Measurements from ENCODE around the gene SLC44A3. TPM values are rescaled to one million over a fixed set of nuclear protein-coding genes. Genes with fewer than 3 reads are reported as not detected.

SLC44A3 gene
- total and polyA plus RNA-seq, 12 donors, result 4.2 to 26.2 (median 9.5) TPM

DNA sequence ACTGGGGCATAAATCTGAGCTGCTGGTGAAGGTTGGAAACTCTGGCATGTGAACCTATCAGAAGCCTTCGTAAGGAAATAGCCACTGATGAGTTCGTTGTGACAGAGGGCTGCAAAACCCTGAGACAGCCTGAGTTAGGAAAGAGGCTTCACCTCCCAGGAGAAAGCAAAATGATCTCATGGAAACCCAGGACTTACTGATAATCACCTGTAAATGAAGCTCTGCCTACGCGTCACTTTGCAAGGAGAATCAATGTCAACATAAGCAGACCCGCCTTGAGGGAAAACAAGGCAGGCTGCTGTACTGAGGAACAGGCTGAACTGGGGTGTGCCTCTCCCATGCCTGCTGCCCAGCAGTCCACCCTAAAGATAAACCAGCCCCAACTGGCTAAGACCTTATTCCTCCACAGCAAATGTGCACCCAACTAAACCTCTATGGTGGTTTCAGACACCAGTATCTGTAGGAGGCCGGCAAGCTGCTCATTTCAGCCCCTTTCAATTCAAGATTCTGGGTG lies 46.8 kb upstream of the SLC44A3 start:
- H3K9me3 ChIP-seq (replicated peaks in 1 of 3), result no peaks in the 10 kb centered on the region
- no peaks in the 10 kb centered on the region for H3K36me3 ChIP-seq (replicated peaks in 1 of 2)
- H3K4me1 ChIP-seq (replicated peaks in 1 of 2), result no peaks in the 10 kb centered on the region
- intact Hi-C loops (cut with DNase I), result no loop called here
- no peak overlapping the region for H3K4me3 ChIP-seq
- TF ChIP-seq POLR2A (IDR thresholded peaks at IDR 0.05), result no peak
- TF ChIP-seq, protein P1, sequence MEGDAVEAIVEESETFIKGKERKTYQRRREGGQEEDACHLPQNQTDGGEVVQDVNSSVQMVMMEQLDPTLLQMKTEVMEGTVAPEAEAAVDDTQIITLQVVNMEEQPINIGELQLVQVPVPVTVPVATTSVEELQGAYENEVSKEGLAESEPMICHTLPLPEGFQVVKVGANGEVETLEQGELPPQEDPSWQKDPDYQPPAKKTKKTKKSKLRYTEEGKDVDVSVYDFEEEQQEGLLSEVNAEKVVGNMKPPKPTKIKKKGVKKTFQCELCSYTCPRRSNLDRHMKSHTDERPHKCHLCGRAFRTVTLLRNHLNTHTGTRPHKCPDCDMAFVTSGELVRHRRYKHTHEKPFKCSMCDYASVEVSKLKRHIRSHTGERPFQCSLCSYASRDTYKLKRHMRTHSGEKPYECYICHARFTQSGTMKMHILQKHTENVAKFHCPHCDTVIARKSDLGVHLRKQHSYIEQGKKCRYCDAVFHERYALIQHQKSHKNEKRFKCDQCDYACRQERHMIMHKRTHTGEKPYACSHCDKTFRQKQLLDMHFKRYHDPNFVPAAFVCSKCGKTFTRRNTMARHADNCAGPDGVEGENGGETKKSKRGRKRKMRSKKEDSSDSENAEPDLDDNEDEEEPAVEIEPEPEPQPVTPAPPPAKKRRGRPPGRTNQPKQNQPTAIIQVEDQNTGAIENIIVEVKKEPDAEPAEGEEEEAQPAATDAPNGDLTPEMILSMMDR (IDR thresholded peaks at IDR 0.05), result no peak
- 76 to 90% (median 88%) methylated on average over 5 to 6 of the region's 6 CpGs for WGBS, 4 donors
- no peak overlapping the region for H3K27ac ChIP-seq
- no peak for DNase-seq
- H3K27me3 ChIP-seq, result no peaks in the 10 kb centered on the region

DNA sequence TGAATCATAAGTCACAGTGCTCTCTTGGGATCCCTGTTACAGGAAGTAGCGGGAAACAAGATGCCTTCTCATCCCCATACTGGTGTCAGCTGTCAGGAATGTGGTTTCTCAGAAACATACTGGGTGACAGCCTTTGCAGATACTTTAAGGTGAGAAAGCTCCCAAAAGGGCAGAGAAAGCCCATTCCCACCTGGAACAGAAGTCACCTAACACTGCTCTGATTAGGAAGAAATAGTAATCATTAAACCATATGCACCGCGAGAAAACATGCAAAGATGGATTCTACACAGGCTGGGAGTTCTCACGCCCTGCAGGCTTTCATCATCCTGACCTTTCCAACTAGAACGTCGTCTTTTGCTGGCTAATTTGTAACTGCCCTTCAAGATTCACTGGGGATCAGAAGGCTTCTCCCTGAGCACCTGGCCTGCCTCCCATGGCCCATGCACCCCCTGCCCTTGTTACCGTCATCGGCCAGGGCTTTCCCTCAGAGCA lies 46.2 kb upstream of the SLC44A3 start:
- intact Hi-C loops (cut with DNase I), result no loop called here
- Histone ChIP-seq H3K9me3 (replicated peaks in 1 of 3) (no peaks in the 10 kb centered on the region), H3K27ac (no peak overlapping the region), H3K36me3 (replicated peaks in 1 of 2) (no peaks in the 10 kb centered on the region), H3K4me3 (no peak overlapping the region), H3K4me1 (replicated peaks in 1 of 2) (no peaks in the 10 kb centered on the region), H3K27me3 (no peaks in the 10 kb centered on the region)
- no peak for DNase-seq
- TF ChIP-seq, protein P1 (IDR thresholded peaks at IDR 0.05), result no peak
- no peak for TF ChIP-seq POLR2A (IDR thresholded peaks at IDR 0.05)
- 83 to 90% (median 84%) methylated on average over 8 of the region's 8 CpGs for WGBS, 4 donors

DNA sequence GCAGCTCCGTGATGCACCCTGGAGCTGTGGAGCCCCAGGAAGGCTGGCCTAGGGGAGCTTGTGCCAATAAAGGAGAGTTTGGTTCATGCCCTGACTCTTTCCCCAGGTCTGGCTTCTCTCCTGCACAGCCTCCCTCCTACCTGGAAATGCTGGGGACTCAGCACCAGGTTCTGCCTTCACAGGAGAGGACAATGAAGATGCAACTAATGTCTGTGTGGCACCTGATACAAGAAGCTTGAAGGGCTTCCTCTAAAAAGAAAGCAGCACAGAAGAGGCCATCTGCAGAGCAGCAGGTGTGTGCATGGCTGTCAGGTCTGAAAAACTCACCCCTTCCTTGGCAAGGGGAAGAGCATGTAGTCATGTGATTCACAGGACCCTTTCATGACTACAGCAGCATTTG lies 43.7 kb upstream of the SLC44A3 start:
- Histone ChIP-seq H3K9me3 (replicated peaks in 1 of 3) (no peaks in the 10 kb centered on the region), H3K27ac (no peak overlapping the region), H3K27me3 (no peaks in the 10 kb centered on the region), H3K4me1 (replicated peaks in 1 of 2) (peaks cover 0 to under 1% of the 10 kb centered on the region in 2 donors), H3K4me3 (no peak overlapping the region), H3K36me3 (replicated peaks in 1 of 2) (no peaks in the 10 kb centered on the region)
- WGBS, 4 donors, result 97 to 100% (median 100%) methylated on average over 1 of the region's 1 CpG
- intact Hi-C loops (cut with DNase I), result no loop called here
- no peak for DNase-seq
- TF ChIP-seq, protein P1 (IDR thresholded peaks at IDR 0.05), result no peak
- TF ChIP-seq POLR2A (IDR thresholded peaks at IDR 0.05), result no peak

DNA sequence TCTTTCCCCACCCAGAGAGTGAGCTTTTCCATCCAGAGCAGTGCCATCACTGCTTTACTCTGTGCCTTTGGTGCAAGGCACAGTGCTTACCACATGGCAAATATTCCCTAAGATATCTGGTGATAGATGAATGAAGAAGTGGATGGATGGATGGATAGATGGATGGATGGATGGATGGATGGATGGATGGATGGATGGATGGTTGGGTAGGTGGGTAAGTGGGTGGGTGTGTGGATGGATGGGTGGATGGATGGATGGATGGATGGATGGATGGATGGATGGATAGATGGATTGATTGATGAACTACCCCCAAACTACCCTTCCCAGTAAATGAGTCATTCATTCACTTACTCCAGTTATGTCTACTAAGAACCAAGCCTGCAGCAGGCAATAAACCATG lies 42.9 kb upstream of the SLC44A3 start:
- Histone ChIP-seq H3K4me3 (no peak overlapping the region), H3K9me3 (replicated peaks in 1 of 3) (no peaks in the 10 kb centered on the region), H3K36me3 (replicated peaks in 1 of 2) (no peaks in the 10 kb centered on the region), H3K27ac (no peak overlapping the region), H3K4me1 (replicated peaks in 1 of 2) (peaks cover 0 to 5% of the 10 kb centered on the region in 2 donors), H3K27me3 (no peaks in the 10 kb centered on the region)
- intact Hi-C loops (cut with DNase I), result no loop called here
- no peak for DNase-seq
- TF ChIP-seq, protein P1 (IDR thresholded peaks at IDR 0.05), result no peak
- TF ChIP-seq POLR2A (IDR thresholded peaks at IDR 0.05), result no peak

Measured in adrenal gland (tissue), 12 donors.